Liver (tissue), 9 donors: ENCODE measurements around the gene ADAMTS6. TPM values are rescaled to one million over a fixed set of nuclear protein-coding genes. Genes with fewer than 3 reads are reported as not detected.
A peak's percentile ranks its signal among the peaks of the same experiment; 100 is the strongest.

Experiments
- DNase-seq: peaks from one replicate; pipeline ENCODE4 v3.0.0-alpha.2; 2017; ENCODE audit warnings: low spot score
- H3K27ac ChIP-seq, 2 donors: one replicate each; pipeline ENCODE4 v1.7.0; 2013; ENCODE audit warnings: inconsistent platforms in 2 of 2, low read length in 2 of 2, control low read depth in 1 of 2, low read depth in 1 of 2, mild to moderate bottlenecking in 1 of 2
- H3K27me3 ChIP-seq, 4 donors: one replicate each; pipeline versions ENCODE4 v1.6.1 to v1.7.0; 2013; ENCODE audit warnings: low read length in 3 of 4, inconsistent platforms in 1 of 4, mild to moderate bottlenecking in 1 of 4, moderate library complexity in 1 of 4; ENCODE audit not compliant: control insufficient read depth in 4 of 4, insufficient read depth in 4 of 4
- H3K36me3 ChIP-seq, 4 donors: one replicate each; pipeline versions ENCODE4 v1.6.1 to v1.7.0; 2013; ENCODE audit warnings: low read length in 3 of 4, mild to moderate bottlenecking in 3 of 4, low read depth in 1 of 4, moderate library complexity in 1 of 4; ENCODE audit not compliant: control insufficient read depth in 4 of 4, insufficient read depth in 3 of 4
- H3K4me1 ChIP-seq, 4 donors: one replicate each; pipeline versions ENCODE4 v1.6.1 to v1.7.0; 2013; ENCODE audit warnings: low read length in 3 of 4, mild to moderate bottlenecking in 3 of 4, moderate library complexity in 1 of 4; ENCODE audit not compliant: control insufficient read depth in 4 of 4, insufficient read depth in 4 of 4
- H3K4me3 ChIP-seq, 3 donors: one replicate each; pipeline versions ENCODE4 v1.6.1 to v1.7.0; 2013; ENCODE audit warnings: low read length in 3 of 3, control low read depth in 1 of 3, low read depth in 1 of 3, mild to moderate bottlenecking in 1 of 3
- H3K9ac ChIP-seq, 2 donors: one replicate each; pipeline ENCODE4 v1.7.0; 2013; ENCODE audit warnings: low read length in 2 of 2, mild to moderate bottlenecking in 2 of 2, moderate library complexity in 2 of 2, control low read depth in 1 of 2, low read depth in 1 of 2
- H3K9me3 ChIP-seq, 4 donors: one replicate each; pipeline versions ENCODE4 v1.6.1 to v1.7.0; 2013; ENCODE audit warnings: low read length in 3 of 4; ENCODE audit not compliant: control insufficient read depth in 4 of 4
- FOXA1 ChIP-seq: IDR thresholded peaks from 2 replicates; pipeline ENCODE4 v1.6.1; 2016; ENCODE audit warnings: antibody characterized with exemption
- FOXA2 ChIP-seq: IDR thresholded peaks from 2 replicates; pipeline ENCODE4 v1.6.1; 2016; ENCODE audit warnings: antibody characterized with exemption
- GABPA ChIP-seq, 2 donors: IDR thresholded peaks in 1 of 2; conservative IDR thresholded peaks in 1 of 2; 2 replicates each; pipeline ENCODE4 v1.6.1; 2016; ENCODE audit warnings: antibody characterized with exemption in 2 of 2, mild to moderate bottlenecking in 1 of 2, moderate library complexity in 1 of 2
- HNF4A ChIP-seq, 2 donors: conservative IDR thresholded peaks; 2 replicates each; pipeline ENCODE4 v1.6.1; 2016; ENCODE audit warnings: antibody characterized with exemption in 2 of 2, mild to moderate bottlenecking in 2 of 2
- HNF4G ChIP-seq: IDR thresholded peaks from 2 replicates; pipeline ENCODE4 v1.6.1; 2016; ENCODE audit warnings: antibody characterized with exemption
- JUND ChIP-seq, 2 donors: IDR thresholded peaks; 2 replicates each; pipeline ENCODE4 v1.6.1; 2016; ENCODE audit warnings: antibody characterized with exemption in 2 of 2
- NR2F2 ChIP-seq: IDR thresholded peaks from 2 replicates; pipeline ENCODE4 v1.6.1; 2016; ENCODE audit warnings: antibody characterized with exemption
- RAD21 ChIP-seq, 2 donors: IDR thresholded peaks; 2 replicates each; pipeline ENCODE4 v1.6.1; 2016; ENCODE audit warnings: antibody characterized with exemption in 2 of 2, mild to moderate bottlenecking in 2 of 2
- RXRA ChIP-seq, 2 donors: IDR thresholded peaks; 2 replicates each; pipeline ENCODE4 v1.6.1; 2017 to 2018; ENCODE audit warnings: antibody characterized with exemption in 2 of 2, mild to moderate bottlenecking in 1 of 2
- SP1 ChIP-seq: IDR thresholded peaks from 2 replicates; pipeline ENCODE4 v1.6.1; 2018; ENCODE audit warnings: antibody characterized with exemption, mild to moderate bottlenecking
- TAF1 ChIP-seq: conservative IDR thresholded peaks from 2 replicates; pipeline ENCODE4 v1.6.1; 2016; ENCODE audit warnings: antibody characterized with exemption, mild to moderate bottlenecking
- YY1 ChIP-seq: IDR thresholded peaks from 2 replicates; pipeline ENCODE4 v1.6.1; 2016; ENCODE audit warnings: antibody characterized with exemption, mild to moderate bottlenecking
- WGBS: extraction: QIAGEN DNeasy Blood & Tissue Kit; methylation state at CpG from one replicate; pipeline ENCODE4 v1.1.7; 2013; 5-methylcytosine and 5-hydroxymethylcytosine counted together
- polyA plus RNA-seq, 2 donors: library from polyadenylated mRNA; stranded (reverse) in 1 of 2; unstranded in 1 of 2; fragments of 200-250 nt in 1 of 2; fragments of >200 nt in 1 of 2; fragmentation: Nextera tagmentation in 1 of 2; extraction: Ambion mirVana in 1 of 2; gene quantifications; one replicate each; pipeline versions ENCODE4 v1.2.1 to v1.2.3, GENCODE V29; 2013 to 2015
- total RNA-seq, 2 donors: library from RNA; depleted of rRNA; stranded (reverse); fragments of >200 nt; gene quantifications; one replicate each; pipeline ENCODE4 v1.2.3, GENCODE V29; 2014
- TF ChIP-seq, protein P1 (sequence below): IDR thresholded peaks from 2 replicates; pipeline ENCODE4 v1.6.1; 2016; ENCODE audit warnings: antibody characterized with exemption
- TF ChIP-seq, protein P2 (sequence below): IDR thresholded peaks from 2 replicates; pipeline ENCODE4 v1.6.1; 2016; ENCODE audit warnings: antibody characterized with exemption
- TF ChIP-seq, protein P3 (sequence below): IDR thresholded peaks from 2 replicates; pipeline ENCODE4 v1.6.1; 2016; ENCODE audit warnings: antibody characterized with exemption, mild to moderate bottlenecking
- TF ChIP-seq, protein P4 (sequence below): fragments of 150-350 bp; IDR thresholded peaks from 2 replicates; pipeline ENCODE4 v1.5.1; 2017; ENCODE audit warnings: improper control_type of control experiment, low read depth, low read length; ENCODE audit not compliant: missing input control
- TF ChIP-seq, protein P5 (sequence below): IDR thresholded peaks from 2 replicates; pipeline ENCODE4 v1.6.1; 2016; ENCODE audit warnings: antibody characterized with exemption
- donor health status: healthy.
- donor health status: healthy.
- donor health status: healthy.
- donor health status: healthy.
- donor health status: healthy.

Gene ADAMTS6
- total and polyA plus RNA-seq, 4 donors: 0.06 to 2.0 (median 0.59) TPM

DNA sequence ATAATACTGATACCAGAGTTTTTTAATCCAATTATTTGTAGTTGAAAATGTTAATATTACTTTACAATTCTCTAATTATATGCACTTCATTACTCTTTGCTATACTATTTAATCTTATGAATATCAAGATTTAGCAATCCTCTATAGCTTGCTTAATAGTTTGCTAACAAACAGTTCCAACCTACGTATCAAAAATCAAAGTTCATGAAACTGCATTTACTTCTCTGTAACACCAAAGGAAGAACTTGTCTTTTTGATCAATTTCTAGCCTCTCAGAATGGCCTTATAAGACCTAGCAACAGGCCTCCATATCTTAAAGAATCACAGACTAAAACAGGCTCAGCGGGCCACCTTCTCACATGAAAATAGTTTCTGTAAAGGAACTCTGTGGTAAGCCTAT lies 68.9 kb downstream of the ADAMTS6 start:
- Histone ChIP-seq H3K4me3 (no peak overlapping the region), H3K27me3 (no peaks in the 10 kb centered on the region), H3K36me3 (no peaks in the 10 kb centered on the region), H3K9me3 (peaks cover 0 to 6% (median 0%) of the 10 kb centered on the region in 4 donors), H3K9ac (no peak overlapping the region), H3K27ac (no peak overlapping the region), H3K4me1 (no peaks in the 10 kb centered on the region)
- no peak for DNase-seq
- 68% methylated on average over 2 of the region's 2 CpGs for WGBS
- TF ChIP-seq FOXA2 (no peak), TAF1 (no peak), HNF4G (peak; percentile 49), YY1 (no peak), GABPA (IDR thresholded peaks at IDR 0.05 in 1 of 2, conservative IDR thresholded peaks at IDR 0.05 in 1 of 2) (no peak), JUND (IDR thresholded peaks at IDR 0.05) (peak in 1 of 2 donors; percentile 41), HNF4A (conservative IDR thresholded peaks at IDR 0.05) (peak; percentile 82 to 88), NR2F2 (no peak), RAD21 (IDR thresholded peaks at IDR 0.05) (peak in 1 of 2 donors; percentile 21), SP1 (peak; percentile 76), FOXA1 (no peak), RXRA (IDR thresholded peaks at IDR 0.05) (peak in 1 of 2 donors; percentile 34)
- TF ChIP-seq, protein P1, sequence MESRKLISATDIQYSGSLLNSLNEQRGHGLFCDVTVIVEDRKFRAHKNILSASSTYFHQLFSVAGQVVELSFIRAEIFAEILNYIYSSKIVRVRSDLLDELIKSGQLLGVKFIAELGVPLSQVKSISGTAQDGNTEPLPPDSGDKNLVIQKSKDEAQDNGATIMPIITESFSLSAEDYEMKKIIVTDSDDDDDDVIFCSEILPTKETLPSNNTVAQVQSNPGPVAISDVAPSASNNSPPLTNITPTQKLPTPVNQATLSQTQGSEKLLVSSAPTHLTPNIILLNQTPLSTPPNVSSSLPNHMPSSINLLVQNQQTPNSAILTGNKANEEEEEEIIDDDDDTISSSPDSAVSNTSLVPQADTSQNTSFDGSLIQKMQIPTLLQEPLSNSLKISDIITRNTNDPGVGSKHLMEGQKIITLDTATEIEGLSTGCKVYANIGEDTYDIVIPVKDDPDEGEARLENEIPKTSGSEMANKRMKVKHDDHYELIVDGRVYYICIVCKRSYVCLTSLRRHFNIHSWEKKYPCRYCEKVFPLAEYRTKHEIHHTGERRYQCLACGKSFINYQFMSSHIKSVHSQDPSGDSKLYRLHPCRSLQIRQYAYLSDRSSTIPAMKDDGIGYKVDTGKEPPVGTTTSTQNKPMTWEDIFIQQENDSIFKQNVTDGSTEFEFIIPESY: peak; percentile 30
- TF ChIP-seq, protein P2, sequence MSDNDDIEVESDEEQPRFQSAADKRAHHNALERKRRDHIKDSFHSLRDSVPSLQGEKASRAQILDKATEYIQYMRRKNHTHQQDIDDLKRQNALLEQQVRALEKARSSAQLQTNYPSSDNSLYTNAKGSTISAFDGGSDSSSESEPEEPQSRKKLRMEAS: no peak
- TF ChIP-seq, protein P3, sequence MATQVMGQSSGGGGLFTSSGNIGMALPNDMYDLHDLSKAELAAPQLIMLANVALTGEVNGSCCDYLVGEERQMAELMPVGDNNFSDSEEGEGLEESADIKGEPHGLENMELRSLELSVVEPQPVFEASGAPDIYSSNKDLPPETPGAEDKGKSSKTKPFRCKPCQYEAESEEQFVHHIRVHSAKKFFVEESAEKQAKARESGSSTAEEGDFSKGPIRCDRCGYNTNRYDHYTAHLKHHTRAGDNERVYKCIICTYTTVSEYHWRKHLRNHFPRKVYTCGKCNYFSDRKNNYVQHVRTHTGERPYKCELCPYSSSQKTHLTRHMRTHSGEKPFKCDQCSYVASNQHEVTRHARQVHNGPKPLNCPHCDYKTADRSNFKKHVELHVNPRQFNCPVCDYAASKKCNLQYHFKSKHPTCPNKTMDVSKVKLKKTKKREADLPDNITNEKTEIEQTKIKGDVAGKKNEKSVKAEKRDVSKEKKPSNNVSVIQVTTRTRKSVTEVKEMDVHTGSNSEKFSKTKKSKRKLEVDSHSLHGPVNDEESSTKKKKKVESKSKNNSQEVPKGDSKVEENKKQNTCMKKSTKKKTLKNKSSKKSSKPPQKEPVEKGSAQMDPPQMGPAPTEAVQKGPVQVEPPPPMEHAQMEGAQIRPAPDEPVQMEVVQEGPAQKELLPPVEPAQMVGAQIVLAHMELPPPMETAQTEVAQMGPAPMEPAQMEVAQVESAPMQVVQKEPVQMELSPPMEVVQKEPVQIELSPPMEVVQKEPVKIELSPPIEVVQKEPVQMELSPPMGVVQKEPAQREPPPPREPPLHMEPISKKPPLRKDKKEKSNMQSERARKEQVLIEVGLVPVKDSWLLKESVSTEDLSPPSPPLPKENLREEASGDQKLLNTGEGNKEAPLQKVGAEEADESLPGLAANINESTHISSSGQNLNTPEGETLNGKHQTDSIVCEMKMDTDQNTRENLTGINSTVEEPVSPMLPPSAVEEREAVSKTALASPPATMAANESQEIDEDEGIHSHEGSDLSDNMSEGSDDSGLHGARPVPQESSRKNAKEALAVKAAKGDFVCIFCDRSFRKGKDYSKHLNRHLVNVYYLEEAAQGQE: peak; percentile 16
- TF ChIP-seq, protein P4, sequence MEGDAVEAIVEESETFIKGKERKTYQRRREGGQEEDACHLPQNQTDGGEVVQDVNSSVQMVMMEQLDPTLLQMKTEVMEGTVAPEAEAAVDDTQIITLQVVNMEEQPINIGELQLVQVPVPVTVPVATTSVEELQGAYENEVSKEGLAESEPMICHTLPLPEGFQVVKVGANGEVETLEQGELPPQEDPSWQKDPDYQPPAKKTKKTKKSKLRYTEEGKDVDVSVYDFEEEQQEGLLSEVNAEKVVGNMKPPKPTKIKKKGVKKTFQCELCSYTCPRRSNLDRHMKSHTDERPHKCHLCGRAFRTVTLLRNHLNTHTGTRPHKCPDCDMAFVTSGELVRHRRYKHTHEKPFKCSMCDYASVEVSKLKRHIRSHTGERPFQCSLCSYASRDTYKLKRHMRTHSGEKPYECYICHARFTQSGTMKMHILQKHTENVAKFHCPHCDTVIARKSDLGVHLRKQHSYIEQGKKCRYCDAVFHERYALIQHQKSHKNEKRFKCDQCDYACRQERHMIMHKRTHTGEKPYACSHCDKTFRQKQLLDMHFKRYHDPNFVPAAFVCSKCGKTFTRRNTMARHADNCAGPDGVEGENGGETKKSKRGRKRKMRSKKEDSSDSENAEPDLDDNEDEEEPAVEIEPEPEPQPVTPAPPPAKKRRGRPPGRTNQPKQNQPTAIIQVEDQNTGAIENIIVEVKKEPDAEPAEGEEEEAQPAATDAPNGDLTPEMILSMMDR: no peak
- TF ChIP-seq, protein P5, sequence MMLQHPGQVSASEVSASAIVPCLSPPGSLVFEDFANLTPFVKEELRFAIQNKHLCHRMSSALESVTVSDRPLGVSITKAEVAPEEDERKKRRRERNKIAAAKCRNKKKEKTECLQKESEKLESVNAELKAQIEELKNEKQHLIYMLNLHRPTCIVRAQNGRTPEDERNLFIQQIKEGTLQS: no peak
